Effector memory CD4-positive, alpha-beta T cell (primary cell): ENCODE data around the gene MCUR1.
"Not testable (repeated sequence)": the region's sequence is repeated elsewhere in the genome, so short reads cannot be mapped to it uniquely, and the experiment has no call there.

ENCODE experiments used
- DNase-seq, 3 donors: peaks; one replicate each; pipeline ENCODE4 v3.0.0-alpha.2; 2020
- H3K27ac ChIP-seq: 2 replicates; pipeline ENCODE4 v1.7.0; 2013; ENCODE audit warnings: mild to moderate bottlenecking, low read length, moderate library complexity; ENCODE audit not compliant: insufficient read depth, poor library complexity, severe bottlenecking
- H3K27me3 ChIP-seq: replicated peaks from 2 replicates; pipeline ENCODE4 v1.7.0; 2013; ENCODE audit warnings: mild to moderate bottlenecking, low read length; ENCODE audit not compliant: insufficient read depth, control insufficient read depth, poor library complexity, severe bottlenecking
- H3K36me3 ChIP-seq: 2 replicates; pipeline ENCODE4 v1.7.0; 2013; ENCODE audit warnings: mild to moderate bottlenecking, low read length, moderate library complexity; ENCODE audit not compliant: control insufficient read depth, insufficient read depth
- H3K4me1 ChIP-seq: 2 replicates; pipeline ENCODE4 v1.7.0; 2013; ENCODE audit warnings: low read length, mild to moderate bottlenecking; ENCODE audit not compliant: control insufficient read depth, insufficient read depth, poor library complexity, severe bottlenecking
- H3K4me3 ChIP-seq: 2 replicates; pipeline ENCODE4 v1.7.0; 2013; ENCODE audit warnings: low read length, low read depth, mild to moderate bottlenecking; ENCODE audit not compliant: insufficient read depth, poor library complexity, severe bottlenecking
- H3K9me3 ChIP-seq: 2 replicates; pipeline ENCODE4 v1.7.0; 2013; ENCODE audit warnings: mild to moderate bottlenecking, low read length, moderate library complexity; ENCODE audit not compliant: control insufficient read depth

Gene MCUR1

DNA sequence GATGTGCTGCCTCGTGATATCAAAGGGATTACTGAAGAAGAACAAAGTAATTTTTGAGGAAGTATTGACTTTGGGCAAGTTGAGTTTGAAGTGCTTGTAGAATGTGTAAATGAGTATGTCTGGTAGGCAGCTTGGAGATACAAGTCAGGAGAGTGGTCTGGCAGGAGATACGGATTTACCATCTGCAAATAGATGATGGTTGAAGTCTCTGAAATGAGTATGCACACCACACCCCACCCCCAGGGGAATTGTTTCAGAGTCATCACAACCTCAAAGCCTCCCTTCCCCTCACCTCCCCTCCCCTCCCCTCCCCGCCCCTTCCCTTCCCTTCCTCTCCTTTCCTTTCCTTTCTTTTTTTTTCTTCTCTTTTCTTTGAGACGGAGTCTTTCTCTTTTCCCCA is 16.4 kb upstream of the MCUR1 start:
- Histone ChIP-seq H3K4me3 (no peak overlapping the region), H3K36me3 (no peaks in the 10 kb centered on the region), H3K9me3 (no peaks in the 10 kb centered on the region), H3K27me3 (no peaks in the 10 kb centered on the region), H3K27ac (no peak overlapping the region), H3K4me1 (no peaks in the 10 kb centered on the region)
- no peak for DNase-seq

DNA sequence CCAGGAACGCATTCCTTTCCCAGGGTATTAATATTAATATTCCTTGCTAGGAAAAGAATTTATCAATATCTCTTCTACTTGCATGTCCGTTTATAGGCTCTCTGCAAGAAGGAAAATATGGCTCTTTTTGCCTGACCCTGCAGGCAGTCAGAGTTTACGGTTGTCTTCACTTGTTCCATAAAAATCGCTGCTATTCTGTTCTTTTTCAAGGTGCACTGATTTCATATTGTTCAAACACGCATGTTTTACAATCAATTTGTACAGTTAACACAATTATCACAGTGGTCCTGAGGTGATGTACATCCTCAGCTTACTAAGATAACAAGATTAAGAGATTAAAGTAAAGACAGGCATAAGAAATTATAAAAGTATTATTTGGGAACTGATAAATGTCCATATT is 15.1 kb upstream of the MCUR1 start:
- not testable (repeated sequence) for H3K4me1 ChIP-seq, DNase-seq, H3K4me3 ChIP-seq, H3K27ac ChIP-seq, H3K9me3 ChIP-seq, H3K36me3 ChIP-seq, H3K27me3 ChIP-seq

DNA sequence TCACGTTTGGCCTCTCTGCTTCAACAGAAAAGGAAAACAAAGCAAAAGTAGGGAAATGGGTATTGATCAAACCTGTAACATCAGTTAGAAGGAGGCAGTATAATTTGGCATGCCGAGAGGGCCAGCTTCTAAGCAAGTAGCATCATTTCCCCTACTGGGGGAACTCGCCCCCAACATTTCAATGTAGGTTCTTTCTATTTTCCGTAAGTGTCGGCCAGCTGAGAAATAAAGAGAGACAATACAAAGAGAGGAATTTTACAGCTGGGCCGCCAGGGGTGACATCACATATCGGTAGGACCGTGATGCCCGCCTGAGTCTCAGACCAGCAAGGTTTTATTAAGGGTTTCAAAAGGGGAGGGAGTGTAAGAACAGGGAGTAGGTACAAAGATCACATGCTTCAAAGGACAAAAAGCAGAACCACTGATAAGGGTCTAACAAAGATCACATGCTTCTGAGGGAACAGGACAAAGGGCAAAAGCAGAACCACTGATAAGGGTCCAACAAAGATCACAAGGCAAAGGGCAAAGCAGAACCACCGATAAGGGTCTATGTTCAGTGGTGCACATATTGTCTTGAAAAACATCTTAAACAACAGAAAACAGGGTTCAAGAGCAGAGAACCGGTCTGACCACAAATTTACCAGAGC is 14.4 kb upstream of the MCUR1 start:
- H3K36me3 ChIP-seq, H3K27me3 ChIP-seq, DNase-seq, H3K4me1 ChIP-seq, H3K27ac ChIP-seq, H3K4me3 ChIP-seq, H3K9me3 ChIP-seq: not testable (repeated sequence)

DNA sequence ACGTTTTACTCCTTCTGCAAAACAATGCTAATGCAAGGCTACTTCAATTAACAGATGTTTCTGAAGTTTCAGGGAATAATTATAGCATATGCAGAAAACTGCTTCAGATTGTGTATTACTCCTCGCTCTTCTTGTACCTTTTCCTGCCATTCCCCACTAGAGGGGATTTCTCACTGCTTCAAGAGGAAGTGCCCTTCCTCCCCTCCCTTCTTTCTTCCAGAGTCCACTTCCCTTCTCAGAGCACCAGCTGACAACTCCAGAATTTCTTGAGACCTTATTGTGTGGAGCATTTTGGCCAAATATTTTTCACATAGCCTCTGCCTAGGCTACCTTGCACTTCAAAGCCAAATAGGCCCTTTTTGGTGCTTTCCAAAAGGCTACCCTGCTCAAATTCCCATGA is 12.7 kb upstream of the MCUR1 start:
- no peak overlapping the region for H3K4me3 ChIP-seq
- H3K27me3 ChIP-seq = no peaks in the 10 kb centered on the region
- H3K4me1 ChIP-seq = no peaks in the 10 kb centered on the region
- DNase-seq = no peak
- H3K36me3 ChIP-seq = no peaks in the 10 kb centered on the region
- H3K9me3 ChIP-seq = no peaks in the 10 kb centered on the region
- no peak overlapping the region for H3K27ac ChIP-seq

DNA sequence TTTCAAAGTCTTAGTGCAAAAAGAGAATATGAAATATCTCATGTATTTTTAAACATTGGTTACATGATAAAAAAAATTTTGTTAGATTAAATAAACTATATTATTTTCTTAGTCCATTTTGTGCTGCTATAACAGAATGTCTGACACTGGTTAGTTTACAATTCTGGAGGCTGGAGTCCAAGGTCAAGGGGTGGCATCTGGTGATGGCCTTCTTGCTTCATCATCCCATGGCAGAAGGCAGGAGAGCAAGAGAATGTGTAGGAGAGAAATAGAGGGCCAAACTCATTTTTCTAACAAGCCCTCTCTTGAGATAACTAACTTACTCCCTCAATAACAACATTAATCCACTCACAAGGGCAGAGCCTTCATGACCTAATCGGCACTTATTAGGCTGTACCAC is 11.5 kb upstream of the MCUR1 start:
- H3K4me1 ChIP-seq = no peaks in the 10 kb centered on the region
- H3K9me3 ChIP-seq = no peaks in the 10 kb centered on the region
- no peaks in the 10 kb centered on the region for H3K27me3 ChIP-seq
- H3K36me3 ChIP-seq = no peaks in the 10 kb centered on the region
- no peak for DNase-seq
- H3K4me3 ChIP-seq = no peak overlapping the region
- H3K27ac ChIP-seq = no peak overlapping the region

- Histone ChIP-seq H3K4me1 (peaks cover 4% of the 10 kb centered on the region), H3K27me3 (no peaks in the 10 kb centered on the region), H3K9me3 (no peaks in the 10 kb centered on the region)
These were observed 4.0 kb upstream of the MCUR1 start for GRCh38 chr6:13818341-13818740.

GRCh38 chr6:13814938-13815575 is 700 bp upstream of the MCUR1 start:
- Histone ChIP-seq H3K27ac (peak overlapping the region; percentile 80), H3K36me3 (no peaks in the 10 kb centered on the region), H3K9me3 (no peaks in the 10 kb centered on the region), H3K4me1 (peaks cover 7% of the 10 kb centered on the region), H3K4me3 (peak overlapping the region; percentile 85), H3K27me3 (no peaks in the 10 kb centered on the region)
- no peak for DNase-seq

More at GRCh38 chr6:13818341-13818740, 4.0 kb upstream of the MCUR1 start:
- H3K36me3 ChIP-seq = no peaks in the 10 kb centered on the region
- no peak overlapping the region for H3K4me3 ChIP-seq
- no peak overlapping the region for H3K27ac ChIP-seq
- DNase-seq = no peak

DNA sequence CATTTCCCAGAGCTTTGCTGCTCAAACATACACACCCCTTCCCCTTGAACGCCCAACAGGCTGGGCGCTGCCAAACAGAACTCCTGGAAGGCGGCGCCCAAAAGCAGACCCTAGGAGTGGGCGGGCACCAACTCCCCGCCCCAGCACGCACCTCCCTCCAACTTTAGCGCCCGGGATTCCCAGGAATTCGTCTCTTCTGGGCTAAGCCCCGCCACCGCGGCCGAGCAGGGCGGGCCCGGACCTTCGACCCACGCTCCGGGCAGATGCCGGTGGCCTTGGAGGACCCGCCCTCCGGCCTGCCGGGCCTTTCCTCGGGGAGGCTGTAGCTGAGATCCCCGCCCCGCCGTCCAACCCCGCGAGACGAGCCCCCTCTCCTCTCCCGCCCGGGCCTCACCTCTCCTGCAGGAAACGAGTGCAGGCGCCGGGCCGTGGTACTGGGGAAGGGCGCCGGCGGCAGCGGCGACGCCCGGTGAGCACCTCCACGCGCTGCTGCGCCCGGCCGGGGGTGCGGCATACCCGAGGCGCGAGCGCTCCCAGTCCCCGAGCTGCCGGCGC is 659 bp downstream of the MCUR1 start:
- Histone ChIP-seq H3K36me3 (no peaks in the 10 kb centered on the region), H3K9me3 (no peaks in the 10 kb centered on the region), H3K27me3 (no peaks in the 10 kb centered on the region), H3K4me3 (peak overlapping the region; percentile 85), H3K27ac (peak overlapping the region; percentile 80), H3K4me1 (peaks cover 7% of the 10 kb centered on the region)
- peak in 1 of 3 donors; percentile 33 for DNase-seq

DNA sequence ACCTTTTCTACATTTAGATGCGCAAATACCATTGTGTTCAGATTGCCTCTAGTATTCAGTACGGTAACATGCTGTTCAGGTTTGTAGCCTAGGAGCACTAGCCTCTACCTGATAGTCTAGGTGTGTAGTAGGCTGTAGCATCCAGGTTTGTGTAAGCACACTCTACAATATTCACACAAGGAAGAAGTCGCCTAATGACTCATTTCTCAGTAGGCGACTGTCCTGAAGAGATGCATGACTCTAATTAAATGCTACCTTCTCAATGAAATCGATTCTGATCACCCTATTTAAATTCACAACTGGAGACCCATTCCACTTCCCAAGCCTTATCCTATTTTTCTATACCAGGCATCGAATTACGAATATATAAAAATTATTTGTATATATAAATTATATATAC is 1.3 kb downstream of the MCUR1 start:
- Histone ChIP-seq H3K36me3 (no peaks in the 10 kb centered on the region), H3K4me3 (peak overlapping the region; percentile 85), H3K27ac (no peak overlapping the region), H3K4me1 (peaks cover 7% of the 10 kb centered on the region), H3K9me3 (no peaks in the 10 kb centered on the region), H3K27me3 (no peaks in the 10 kb centered on the region)
- no peak for DNase-seq

DNA sequence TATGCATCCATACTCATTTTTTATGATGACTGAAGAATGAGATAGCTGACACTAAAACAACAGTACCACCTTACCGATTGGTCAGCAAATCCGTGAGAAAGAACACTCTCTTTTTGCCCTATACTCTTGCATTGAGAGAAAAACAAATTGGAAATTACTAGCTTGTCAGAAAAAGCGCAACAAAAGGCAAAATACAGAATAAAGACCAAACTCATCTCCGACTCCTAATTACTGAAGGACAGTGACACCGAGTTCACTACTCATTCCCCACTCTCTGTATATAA is 2.1 kb downstream of the MCUR1 start:
- DNase-seq = no peak
- no peaks in the 10 kb centered on the region for H3K36me3 ChIP-seq
- H3K27ac ChIP-seq = no peak overlapping the region
- H3K4me3 ChIP-seq = no peak overlapping the region
- H3K27me3 ChIP-seq = no peaks in the 10 kb centered on the region
- peaks cover 7% of the 10 kb centered on the region for H3K4me1 ChIP-seq
- no peaks in the 10 kb centered on the region for H3K9me3 ChIP-seq
